Esophagus (tissue), 2 donors: Measurements from ENCODE around the gene CARTPT. TPM values are rescaled to one million over a fixed set of nuclear protein-coding genes. Genes with fewer than 3 reads are reported as not detected.

ENCODE experiments used
- H3K27ac ChIP-seq, 2 donors: one replicate each; pipeline ENCODE4 v1.5.1; 2013; ENCODE audit warnings: low read depth in 2 of 2, mild to moderate bottlenecking in 2 of 2, inconsistent platforms in 1 of 2, low read length in 1 of 2, moderate library complexity in 1 of 2
- H3K27me3 ChIP-seq, 2 donors: one replicate each; pipeline ENCODE4 v1.6.1; 2013; ENCODE audit warnings: low read length in 2 of 2, control low read depth in 1 of 2, mild to moderate bottlenecking in 1 of 2; ENCODE audit not compliant: insufficient read depth in 2 of 2, control insufficient read depth in 1 of 2
- H3K36me3 ChIP-seq, 2 donors: one replicate each; pipeline ENCODE4 v1.6.1; 2013; ENCODE audit warnings: low read length in 1 of 2; ENCODE audit not compliant: control insufficient read depth in 2 of 2, insufficient read depth in 2 of 2
- H3K4me1 ChIP-seq, 2 donors: one replicate each; pipeline ENCODE4 v1.6.1; 2013; ENCODE audit warnings: low read length in 1 of 2; ENCODE audit not compliant: control insufficient read depth in 2 of 2, insufficient read depth in 2 of 2
- H3K4me3 ChIP-seq, 2 donors: one replicate each; pipeline ENCODE4 v1.5.1; 2013; ENCODE audit warnings: low read length in 2 of 2, mild to moderate bottlenecking in 2 of 2, low read depth in 1 of 2, moderate library complexity in 1 of 2
- H3K9me3 ChIP-seq, 2 donors: one replicate each; pipeline ENCODE4 v1.6.1; 2013; ENCODE audit warnings: mild to moderate bottlenecking in 2 of 2, low read depth in 1 of 2, low read length in 1 of 2, moderate library complexity in 1 of 2; ENCODE audit not compliant: control insufficient read depth in 2 of 2, insufficient read depth in 1 of 2
- WGBS, 2 donors: extraction: QIAGEN DNeasy Blood & Tissue Kit; methylation state at CpG; one replicate each; pipeline ENCODE4 v1.1.7; 2013; 5-methylcytosine and 5-hydroxymethylcytosine counted together
- polyA plus RNA-seq, 2 donors: library from polyadenylated mRNA; stranded (reverse); fragments of 200-250 nt; gene quantifications; one replicate each; pipeline ENCODE4 v1.2.3, GENCODE V29; 2013
- donor health status: healthy with polysubstance abuse.
- donor health status: Bipolar disorder and iron deficiency.

CARTPT gene
- polyA plus RNA-seq, 2 donors, result 0.28 TPM; not detected in 1

GRCh38 chr5:71747182-71747581 lies 28.1 kb downstream of the CARTPT start:
- H3K27ac ChIP-seq, result no peak overlapping the region
- no peak overlapping the region for H3K4me3 ChIP-seq
- H3K9me3 ChIP-seq, result no peaks in the 10 kb centered on the region
- 97% methylated on average over 3 of the region's 3 CpGs for WGBS, 2 donors
- H3K4me1 ChIP-seq, result no peaks in the 10 kb centered on the region
- no peaks in the 10 kb centered on the region for H3K36me3 ChIP-seq
- no peaks in the 10 kb centered on the region for H3K27me3 ChIP-seq

- Histone ChIP-seq H3K4me3 (no peak overlapping the region), H3K27me3 (no peaks in the 10 kb centered on the region), H3K27ac (no peak overlapping the region), H3K4me1 (no peaks in the 10 kb centered on the region), H3K36me3 (no peaks in the 10 kb centered on the region), H3K9me3 (no peaks in the 10 kb centered on the region)
- WGBS, 2 donors, result 65 to 77% methylated on average over 11 of the region's 11 CpGs
These were observed 29.3 kb downstream of the CARTPT start for GRCh38 chr5:71748360-71748759.

GRCh38 chr5:71751422-71751821 lies 32.3 kb downstream of the CARTPT start:
- Histone ChIP-seq H3K27me3 (no peaks in the 10 kb centered on the region), H3K9me3 (no peaks in the 10 kb centered on the region), H3K27ac (no peak overlapping the region), H3K4me1 (no peaks in the 10 kb centered on the region), H3K36me3 (no peaks in the 10 kb centered on the region), H3K4me3 (no peak overlapping the region)
- 74 to 78% methylated on average over 4 of the region's 4 CpGs for WGBS, 2 donors

- H3K9me3 ChIP-seq, result no peaks in the 10 kb centered on the region
These were observed 33.5 kb downstream of the CARTPT start for GRCh38 chr5:71752441-71753190.

GRCh38 chr5:71757590-71758543 lies 38.8 kb downstream of the CARTPT start:
- H3K9me3 ChIP-seq, result no peaks in the 10 kb centered on the region
- no peaks in the 10 kb centered on the region for H3K4me1 ChIP-seq
- no peaks in the 10 kb centered on the region for H3K36me3 ChIP-seq
- 16 to 19% methylated on average over 14 of the region's 14 CpGs for WGBS, 2 donors
- no peak overlapping the region for H3K27ac ChIP-seq
- no peak overlapping the region for H3K4me3 ChIP-seq
- no peaks in the 10 kb centered on the region for H3K27me3 ChIP-seq

More at GRCh38 chr5:71752441-71753190, 33.5 kb downstream of the CARTPT start:
- H3K4me3 ChIP-seq, result no peak overlapping the region
- H3K36me3 ChIP-seq, result no peaks in the 10 kb centered on the region
- H3K27ac ChIP-seq, result no peak overlapping the region
- 77 to 86% methylated on average over 4 of the region's 4 CpGs for WGBS, 2 donors
- H3K27me3 ChIP-seq, result no peaks in the 10 kb centered on the region
- H3K4me1 ChIP-seq, result no peaks in the 10 kb centered on the region

- 94 to 95% methylated on average over 5 of the region's 5 CpGs for WGBS, 2 donors
- Histone ChIP-seq H3K4me1 (no peaks in the 10 kb centered on the region), H3K27ac (no peak overlapping the region), H3K36me3 (no peaks in the 10 kb centered on the region), H3K4me3 (no peak overlapping the region), H3K9me3 (no peaks in the 10 kb centered on the region), H3K27me3 (no peaks in the 10 kb centered on the region)
These were observed 43.8 kb downstream of the CARTPT start for GRCh38 chr5:71762826-71763225.

GRCh38 chr5:71767661-71768060 lies 48.6 kb downstream of the CARTPT start:
- Histone ChIP-seq H3K36me3 (no peaks in the 10 kb centered on the region), H3K27me3 (no peaks in the 10 kb centered on the region), H3K27ac (no peak overlapping the region), H3K9me3 (no peaks in the 10 kb centered on the region), H3K4me1 (no peaks in the 10 kb centered on the region), H3K4me3 (no peak overlapping the region)

GRCh38 chr5:71769287-71769686 lies 50.2 kb downstream of the CARTPT start:
- H3K9me3 ChIP-seq, result no peaks in the 10 kb centered on the region
- no peaks in the 10 kb centered on the region for H3K36me3 ChIP-seq
- H3K4me3 ChIP-seq, result no peak overlapping the region
- no peaks in the 10 kb centered on the region for H3K27me3 ChIP-seq
- H3K4me1 ChIP-seq, result no peaks in the 10 kb centered on the region
- H3K27ac ChIP-seq, result no peak overlapping the region

GRCh38 chr5:71770381-71770780 lies 51.3 kb downstream of the CARTPT start:
- no peaks in the 10 kb centered on the region for H3K36me3 ChIP-seq
- no peak overlapping the region for H3K4me3 ChIP-seq
- no peaks in the 10 kb centered on the region for H3K9me3 ChIP-seq
- no peaks in the 10 kb centered on the region for H3K4me1 ChIP-seq
- H3K27me3 ChIP-seq, result no peaks in the 10 kb centered on the region
- H3K27ac ChIP-seq, result no peak overlapping the region
